GM21825 (cell line): Measurements from ENCODE around the gene PSMD4.
"Not testable (repeated sequence)": the region's sequence is repeated elsewhere in the genome, so short reads cannot be mapped to it uniquely, and the experiment has no call there.

Source experiments
- ATAC-seq: cut with Tn5 transposase; IDR thresholded peaks from one replicate; pipeline ENCODE4 v1.9.1; 2021; ENCODE audit warnings: mild to moderate bottlenecking, moderate library complexity; ENCODE audit not compliant: unreplicated experiment

Gene PSMD4

GRCh38 chr1:151267760-151268159, 13.2 kb downstream of the PSMD4 start:
- no peak for ATAC-seq

DNA sequence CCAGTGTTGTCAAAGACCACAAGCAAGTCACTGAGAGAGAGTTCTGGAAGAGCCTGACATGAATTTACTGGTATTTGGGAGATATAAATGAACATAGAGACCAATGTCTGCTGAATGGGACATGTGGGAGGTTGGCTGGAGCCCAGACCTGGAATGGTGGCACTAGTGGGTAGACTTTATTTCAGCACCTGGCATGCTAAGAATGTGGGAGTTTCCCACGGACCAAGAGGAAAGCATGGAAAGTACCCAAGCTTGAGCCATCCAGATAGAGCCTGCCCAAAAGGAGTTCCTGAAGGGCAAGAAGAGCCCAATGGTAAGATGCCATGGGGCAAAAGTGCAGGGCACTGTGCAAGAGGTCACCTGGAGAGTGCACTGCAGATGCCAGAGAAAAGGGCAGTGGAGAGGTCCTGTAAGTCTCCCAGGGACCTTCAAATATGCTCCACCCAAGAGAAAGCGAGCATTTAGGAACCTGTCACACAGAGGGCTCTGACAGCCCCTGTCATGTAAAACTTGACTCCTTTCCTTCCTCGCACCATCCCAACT, 19.5 kb downstream of the PSMD4 start:
- no peak for ATAC-seq

- not testable (repeated sequence) for ATAC-seq
Observed at GRCh38 chr1:151275341-151275740, 20.8 kb downstream of the PSMD4 start.

DNA sequence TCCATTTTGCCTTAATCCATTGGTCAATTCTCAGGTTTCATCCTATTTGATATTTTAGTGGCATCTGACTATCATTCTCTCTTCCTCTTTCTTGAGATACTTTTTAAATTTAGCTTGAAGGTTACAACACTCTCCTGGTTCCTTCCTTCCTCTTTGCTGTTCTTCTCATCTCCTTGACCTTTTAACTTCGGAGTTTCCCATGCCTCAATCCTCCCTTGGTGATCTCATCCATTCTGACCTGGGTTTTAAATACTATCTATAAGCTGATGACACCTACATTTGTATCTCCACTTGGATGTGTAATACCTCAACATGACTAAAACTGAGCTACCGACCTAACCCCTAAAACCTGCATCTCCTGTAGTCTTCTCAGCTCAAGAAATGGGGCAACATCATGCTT, 22.7 kb downstream of the PSMD4 start:
- ATAC-seq, result no peak

DNA sequence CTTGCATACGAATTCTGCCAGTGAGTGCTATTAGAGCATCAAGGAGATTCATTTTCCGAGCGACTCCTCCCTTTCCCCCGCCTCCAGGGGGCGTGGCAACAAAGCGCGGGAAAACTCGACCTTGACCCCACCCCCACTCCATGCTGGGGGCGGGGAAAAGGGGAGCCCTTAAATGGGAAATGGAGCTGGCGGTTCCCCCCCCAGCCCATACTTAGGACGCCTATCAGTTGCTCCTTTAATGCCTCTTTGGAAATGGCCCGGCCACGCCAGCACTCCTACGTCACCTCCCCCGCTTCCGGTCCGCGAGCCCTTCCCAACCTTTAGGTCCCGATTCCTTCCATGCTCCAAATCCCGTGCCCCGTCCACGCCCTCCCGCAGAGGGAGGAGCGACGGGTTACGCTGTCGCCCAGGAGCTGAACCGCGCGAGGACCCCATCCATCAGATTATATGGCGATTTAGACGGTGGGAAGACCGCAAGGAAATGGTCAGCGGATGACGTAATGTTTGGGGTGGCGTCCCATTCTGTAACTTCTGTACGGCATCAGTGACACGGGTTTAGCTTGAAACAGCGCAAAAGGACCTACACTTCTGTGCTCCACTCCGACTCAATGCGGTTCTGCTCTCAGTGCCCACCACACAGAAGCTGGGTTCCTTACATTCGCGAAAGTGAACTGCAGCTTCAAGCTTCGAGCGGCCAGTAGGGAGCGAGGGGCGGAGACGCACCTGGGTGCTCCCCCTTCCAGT, 26.9 kb downstream of the PSMD4 start:
- peak; percentile 29 for ATAC-seq

DNA sequence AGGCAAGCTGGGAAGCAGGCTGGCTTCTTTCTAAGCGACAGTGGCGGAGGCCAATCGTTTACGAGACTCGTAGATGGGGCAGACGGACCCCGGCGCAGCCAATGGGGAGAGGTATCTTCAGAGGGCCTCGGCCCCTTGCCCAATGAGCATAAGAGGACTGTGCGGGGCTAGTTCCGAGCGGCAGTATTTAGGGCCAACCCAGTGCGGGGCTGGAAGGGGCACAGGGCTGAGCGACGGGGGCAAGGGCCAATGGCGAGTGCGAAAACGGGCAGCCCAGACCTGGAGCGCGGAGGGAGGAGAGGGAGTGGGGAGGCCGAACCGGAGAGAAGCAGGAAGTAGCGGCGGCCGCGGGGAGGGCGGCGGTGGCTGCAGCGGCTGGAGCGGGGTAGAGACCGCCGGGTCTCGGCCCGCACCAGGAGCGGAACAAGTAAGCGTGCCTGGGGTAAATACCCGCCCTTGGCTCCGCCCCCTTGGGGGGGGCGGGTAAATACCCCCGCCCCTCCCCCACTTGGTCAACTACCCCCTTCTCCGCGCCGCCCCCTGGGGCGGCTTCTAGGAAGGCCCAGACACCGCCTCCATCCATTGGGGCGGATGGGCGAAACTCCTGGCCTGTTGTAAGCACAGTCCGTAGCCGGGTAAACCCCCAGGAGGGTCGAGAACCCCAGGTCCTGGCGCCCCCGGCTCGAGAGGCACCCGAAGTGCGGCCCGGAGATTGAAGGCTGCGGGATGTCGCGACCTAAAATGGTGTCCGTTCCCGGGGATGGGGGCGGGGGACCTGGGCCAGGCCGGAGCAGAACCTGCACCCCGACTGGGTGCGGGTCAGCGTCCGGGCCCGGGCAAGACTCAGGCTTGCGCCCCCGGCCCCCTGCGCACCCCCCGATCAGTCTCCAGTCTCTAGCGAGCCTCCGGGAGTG, 27.7 kb downstream of the PSMD4 start, which contains the start of gene ZNF687:
Gene ZNF687, plus strand, starts transcription at position 331 of the 914 bp plus-strand sequence. CDS start 3,993 bp downstream, outside the sequence.
- ATAC-seq, result peak; percentile 84

DNA sequence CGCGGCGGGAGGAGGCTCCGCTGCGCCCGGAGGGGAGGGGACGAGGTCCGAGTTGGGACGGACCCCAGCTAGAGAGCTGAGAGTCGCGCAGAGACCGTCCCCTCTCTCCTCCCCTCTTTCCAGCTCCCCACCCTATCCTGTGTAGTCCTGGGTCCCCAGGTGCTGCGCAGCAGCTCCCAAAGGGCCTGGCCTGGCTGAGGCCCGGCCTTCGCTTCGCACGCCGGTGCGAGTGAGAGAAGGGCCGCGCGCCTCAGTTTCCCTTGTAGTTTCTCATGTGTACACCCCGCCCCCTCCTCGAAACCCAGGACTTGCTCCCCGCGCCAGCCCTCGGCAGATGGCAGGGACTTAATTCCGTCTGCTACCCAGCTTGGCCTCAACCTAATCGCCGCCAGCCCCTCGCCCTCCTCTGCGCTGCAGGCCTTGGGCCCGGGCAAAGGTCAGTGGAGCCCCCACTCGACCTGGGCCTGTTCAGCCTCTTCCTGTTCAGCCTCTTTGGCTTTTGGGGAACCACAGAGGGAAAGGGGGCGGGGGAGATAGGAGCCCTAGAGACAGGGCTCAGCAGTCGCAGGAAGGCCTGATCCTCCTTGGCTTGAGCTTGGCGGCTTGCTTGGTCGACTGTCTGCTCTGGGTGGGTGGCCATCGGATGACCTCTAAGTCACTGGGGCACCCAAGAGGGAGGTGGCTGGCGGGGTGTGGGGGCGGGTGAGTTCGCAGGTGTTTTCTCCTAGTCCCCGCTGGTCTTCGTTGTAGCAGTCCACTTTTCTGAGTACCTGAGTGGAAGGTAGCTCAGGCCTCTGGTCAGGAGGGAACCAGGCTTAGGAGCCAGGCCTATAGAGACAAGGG, 28.6 kb downstream of the PSMD4 start:
- ATAC-seq, result no peak

GRCh38 chr1:151284013-151284577, 29.6 kb downstream of the PSMD4 start:
- ATAC-seq, result no peak

DNA sequence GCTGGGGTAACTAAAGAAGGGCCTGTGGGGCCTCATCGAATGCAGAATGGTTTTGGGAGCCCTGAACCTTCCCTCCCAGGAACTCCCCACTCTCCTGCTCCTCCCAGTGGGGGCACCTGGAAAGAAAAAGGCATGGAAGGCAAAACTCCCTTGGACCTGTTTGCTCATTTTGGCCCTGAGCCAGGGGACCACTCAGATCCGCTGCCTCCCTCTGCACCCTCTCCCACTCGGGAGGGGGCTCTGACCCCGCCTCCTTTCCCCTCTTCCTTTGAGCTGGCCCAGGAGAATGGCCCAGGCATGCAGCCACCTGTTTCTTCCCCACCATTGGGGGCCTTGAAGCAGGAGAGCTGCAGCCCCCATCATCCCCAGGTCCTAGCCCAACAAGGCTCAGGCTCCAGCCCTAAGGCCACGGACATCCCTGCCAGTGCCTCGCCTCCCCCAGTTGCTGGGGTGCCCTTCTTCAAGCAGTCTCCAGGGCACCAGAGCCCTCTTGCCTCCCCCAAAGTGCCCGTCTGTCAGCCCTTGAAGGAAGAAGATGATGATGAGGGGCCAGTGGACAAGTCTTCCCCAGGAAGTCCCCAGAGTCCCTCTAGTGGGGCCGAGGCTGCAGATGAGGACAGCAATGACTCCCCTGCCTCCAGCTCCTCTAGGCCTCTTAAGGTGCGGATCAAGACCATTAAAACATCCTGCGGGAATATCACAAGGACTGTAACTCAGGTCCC, 32.2 kb downstream of the PSMD4 start:
- no peak for ATAC-seq

- ATAC-seq, result no peak
Observed at GRCh38 chr1:151287341-151287699, 32.8 kb downstream of the PSMD4 start.

DNA sequence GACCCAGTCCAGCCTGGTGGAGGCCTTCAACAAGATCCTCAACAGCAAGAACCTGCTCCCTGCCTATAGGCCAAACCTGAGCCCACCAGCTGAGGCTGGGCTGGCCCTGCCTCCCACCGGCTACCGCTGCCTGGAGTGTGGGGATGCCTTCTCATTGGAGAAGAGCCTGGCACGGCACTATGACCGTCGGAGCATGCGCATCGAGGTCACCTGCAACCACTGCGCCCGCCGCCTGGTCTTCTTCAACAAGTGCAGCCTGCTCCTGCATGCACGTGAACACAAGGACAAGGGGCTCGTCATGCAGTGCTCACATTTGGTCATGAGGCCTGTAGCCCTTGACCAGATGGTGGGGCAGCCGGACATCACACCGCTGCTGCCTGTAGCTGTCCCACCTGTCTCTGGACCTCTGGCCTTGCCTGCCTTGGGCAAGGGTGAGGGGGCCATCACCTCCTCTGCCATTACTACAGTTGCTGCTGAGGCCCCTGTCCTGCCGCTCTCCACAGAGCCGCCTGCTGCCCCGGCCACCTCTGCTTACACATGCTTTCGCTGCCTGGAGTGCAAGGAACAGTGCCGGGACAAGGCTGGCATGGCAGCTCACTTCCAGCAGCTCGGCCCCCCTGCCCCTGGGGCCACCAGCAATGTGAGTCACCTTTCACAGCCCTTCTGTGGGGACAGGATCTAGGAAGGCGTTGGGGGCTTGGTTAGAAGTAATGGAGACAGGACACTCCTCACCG, 33.4 kb downstream of the PSMD4 start:
- ATAC-seq, result no peak

DNA sequence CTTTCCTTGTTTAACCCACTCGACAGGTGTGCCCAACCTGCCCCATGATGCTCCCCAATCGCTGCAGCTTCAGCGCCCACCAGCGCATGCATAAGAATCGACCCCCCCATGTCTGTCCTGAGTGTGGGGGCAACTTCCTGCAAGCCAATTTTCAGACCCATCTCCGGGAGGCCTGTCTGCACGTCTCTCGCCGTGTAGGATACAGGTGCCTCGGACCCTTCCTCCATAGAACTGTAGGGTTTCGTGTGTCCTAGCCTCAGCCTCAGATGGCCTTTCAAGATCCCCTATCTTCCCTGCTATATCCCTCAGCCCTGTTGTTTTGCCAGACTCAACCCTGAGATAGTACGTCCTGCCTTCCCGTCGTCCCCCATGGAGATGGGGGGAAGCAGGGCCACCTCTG, 34.0 kb downstream of the PSMD4 start:
- no peak for ATAC-seq

DNA sequence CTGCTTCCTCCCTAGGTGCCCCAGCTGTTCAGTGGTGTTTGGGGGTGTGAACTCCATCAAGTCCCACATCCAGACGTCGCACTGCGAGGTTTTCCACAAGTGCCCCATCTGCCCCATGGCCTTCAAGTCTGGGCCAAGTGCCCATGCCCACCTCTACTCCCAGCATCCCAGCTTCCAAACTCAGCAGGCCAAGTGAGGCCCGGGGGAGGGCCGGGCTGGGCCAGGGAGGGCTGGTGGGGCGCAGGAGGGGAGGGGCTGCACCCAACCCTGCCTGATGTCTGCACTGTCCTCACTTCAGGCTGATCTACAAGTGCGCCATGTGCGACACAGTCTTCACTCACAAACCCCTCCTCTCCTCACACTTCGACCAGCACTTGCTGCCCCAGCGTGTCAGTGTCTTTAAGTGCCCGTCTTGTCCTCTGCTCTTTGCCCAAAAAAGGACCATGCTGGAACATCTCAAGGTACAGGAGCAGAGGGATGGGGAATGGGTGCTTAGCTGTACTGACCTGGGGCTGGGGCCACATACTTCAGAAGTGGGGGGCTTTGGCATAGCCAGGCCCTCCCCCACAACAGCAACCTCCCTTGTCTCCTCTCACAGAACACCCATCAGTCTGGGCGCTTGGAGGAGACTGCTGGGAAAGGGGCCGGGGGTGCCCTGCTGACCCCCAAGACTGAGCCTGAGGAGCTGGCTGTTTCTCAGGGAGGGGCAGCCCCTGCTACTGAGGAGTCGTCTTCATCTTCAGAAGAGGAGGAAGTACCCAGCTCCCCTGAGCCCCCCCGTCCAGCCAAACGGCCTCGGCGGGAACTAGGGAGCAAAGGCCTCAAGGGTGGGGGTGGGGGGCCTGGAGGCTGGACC, 34.8 kb downstream of the PSMD4 start:
- ATAC-seq, result no peak

DNA sequence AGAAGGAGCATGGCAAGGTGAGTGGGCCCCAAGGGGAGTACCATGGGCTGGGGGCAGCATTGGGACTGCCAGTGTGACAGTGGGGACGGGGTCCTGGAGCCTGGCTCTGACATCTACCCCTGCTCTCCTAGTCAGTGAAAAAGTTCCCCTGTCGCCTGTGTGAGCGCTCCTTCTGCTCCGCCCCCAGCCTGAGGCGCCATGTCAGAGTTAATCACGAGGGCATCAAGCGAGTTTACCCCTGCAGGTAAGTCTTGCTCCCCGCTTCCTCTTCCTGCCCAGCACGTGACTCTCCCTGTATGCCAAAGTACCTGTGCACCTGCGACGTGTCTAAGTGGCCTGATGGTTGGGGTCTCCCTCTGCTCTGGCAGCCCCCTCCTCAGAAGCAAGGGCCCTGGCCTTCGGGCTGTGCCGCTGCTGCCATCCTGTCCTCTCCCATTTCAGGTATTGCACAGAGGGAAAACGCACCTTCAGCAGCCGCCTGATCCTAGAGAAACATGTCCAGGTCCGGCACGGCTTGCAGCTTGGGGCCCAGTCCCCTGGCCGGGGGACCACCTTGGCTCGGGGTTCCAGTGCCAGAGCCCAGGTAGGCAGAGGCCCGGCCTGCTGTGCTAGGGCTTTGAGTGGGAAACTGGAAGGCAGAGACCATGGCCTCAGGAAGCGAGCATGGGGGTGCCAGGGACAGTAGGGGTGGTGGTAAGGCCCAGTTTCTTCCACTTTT, 35.6 kb downstream of the PSMD4 start:
- ATAC-seq, result no peak

DNA sequence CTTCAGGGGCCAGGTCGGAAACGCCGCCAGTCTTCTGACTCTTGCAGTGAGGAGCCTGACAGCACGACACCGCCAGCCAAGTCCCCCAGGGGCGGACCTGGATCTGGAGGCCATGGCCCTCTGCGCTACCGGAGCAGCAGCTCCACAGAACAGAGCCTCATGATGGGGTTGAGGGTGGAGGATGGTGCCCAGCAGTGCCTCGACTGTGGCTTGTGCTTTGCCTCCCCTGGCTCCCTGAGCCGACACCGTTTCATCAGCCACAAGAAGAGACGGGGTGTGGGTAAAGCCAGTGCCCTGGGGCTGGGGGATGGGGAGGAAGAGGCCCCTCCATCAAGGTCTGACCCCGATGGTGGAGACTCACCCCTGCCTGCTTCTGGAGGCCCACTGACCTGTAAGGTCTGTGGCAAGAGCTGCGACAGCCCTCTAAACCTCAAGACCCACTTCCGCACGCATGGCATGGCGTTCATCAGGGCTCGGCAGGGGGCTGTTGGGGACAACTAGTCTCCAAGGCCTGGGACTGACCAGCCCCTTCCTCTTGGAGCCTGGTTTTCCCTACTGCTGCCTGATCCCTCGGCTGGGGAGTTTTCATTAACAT, 36.3 kb downstream of the PSMD4 start:
- ATAC-seq, result no peak

DNA sequence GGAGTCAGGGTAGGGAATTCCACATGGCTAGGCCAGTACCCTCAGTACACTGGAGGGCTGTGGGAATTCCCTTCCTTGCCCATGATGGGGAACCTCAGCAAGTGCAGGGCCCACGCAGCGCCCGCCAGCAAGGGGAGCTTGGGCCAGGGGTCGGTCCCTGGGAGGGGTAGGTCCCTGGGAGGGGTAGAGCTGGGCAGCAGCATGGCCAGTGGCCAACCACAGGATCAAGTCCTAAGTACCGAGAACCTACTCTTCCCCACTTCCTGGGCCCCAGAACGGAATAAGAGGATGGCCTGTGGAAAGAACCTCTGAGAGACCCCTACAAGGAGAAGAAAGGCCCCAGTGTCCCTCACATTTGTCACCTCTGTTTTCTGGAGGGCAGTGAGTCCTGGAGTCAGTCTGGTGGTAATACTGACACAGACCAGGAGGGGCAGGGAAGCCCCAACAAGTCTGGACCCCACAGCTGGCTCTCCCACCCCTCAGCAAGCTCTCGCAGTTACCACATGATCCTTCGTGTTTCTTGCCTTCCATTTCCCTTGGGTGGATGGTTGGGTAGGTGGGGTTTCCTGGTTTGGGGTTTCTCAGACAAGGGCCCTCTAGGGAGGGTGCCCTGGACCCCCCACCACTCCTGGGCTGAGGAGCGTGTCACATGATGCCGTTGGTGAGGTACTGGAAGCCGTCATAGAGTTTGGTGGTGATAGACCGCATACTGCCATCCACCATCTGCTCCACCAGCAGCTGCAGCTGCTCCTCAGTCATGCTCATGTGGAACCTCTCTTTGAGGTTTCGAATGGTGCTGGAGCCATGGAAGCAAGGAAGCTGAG, 37.9 kb downstream of the PSMD4 start:
- ATAC-seq, result no peak
